Epithelial cell of proximal tubule (primary cell): ENCODE data around the gene PSME3. TPM values are rescaled to one million over a fixed set of nuclear protein-coding genes. Genes with fewer than 3 reads are reported as not detected.

Experiments used
- DNase-seq: peaks from one replicate; pipeline ENCODE4 v3.0.0-alpha.2; 2011; ENCODE audit warnings: low read depth
- H3K4me3 ChIP-seq: 2 replicates; pipeline ENCODE4 v1.5.1; 2011; ENCODE audit warnings: low read depth, mild to moderate bottlenecking, low read length
- CTCF ChIP-seq: conservative IDR thresholded peaks from 2 replicates; pipeline ENCODE4 v1.5.1; 2012; ENCODE audit warnings: low read depth, mild to moderate bottlenecking, low read length
- total RNA-seq: library from RNA; depleted of rRNA; stranded (reverse); fragments of >200 nt; gene quantifications from 2 replicates; pipeline ENCODE4 v1.2.3, GENCODE V29; 2015

Gene PSME3
- 126 and 190 TPM in 2 replicates for total RNA-seq

GRCh38 chr17:42832934-42833766 is at the start of gene PSME3:
PSME3 (plus strand) TSS chr17:42833397; CDS start chr17:42833632, 235 bp downstream.
- H3K4me3 ChIP-seq: peak within 1 kb of the TSS; percentile 94
- no peak for DNase-seq
- TF ChIP-seq CTCF: peak; percentile 13

- no peak for TF ChIP-seq CTCF
- no peak overlapping the region for H3K4me3 ChIP-seq
- DNase-seq: no peak
These were observed 49.4 kb upstream of the PSME3 start for GRCh38 chr17:42783791-42784138.

- no peak for DNase-seq
- no peak overlapping the region for H3K4me3 ChIP-seq
- TF ChIP-seq CTCF: no peak
These were observed 48.8 kb upstream of the PSME3 start for GRCh38 chr17:42784409-42784808.

- no peak for TF ChIP-seq CTCF
- no peak overlapping the region for H3K4me3 ChIP-seq
These were observed 48.2 kb upstream of the PSME3 start for GRCh38 chr17:42784811-42785592.

GRCh38 chr17:42787266-42787665 is 45.9 kb upstream of the PSME3 start:
- no peak for TF ChIP-seq CTCF
- H3K4me3 ChIP-seq: no peak overlapping the region

More at GRCh38 chr17:42784811-42785592, 48.2 kb upstream of the PSME3 start:
- DNase-seq: no peak

GRCh38 chr17:42791948-42792347 is 41.2 kb upstream of the PSME3 start:
- H3K4me3 ChIP-seq: no peak overlapping the region
- TF ChIP-seq CTCF: no peak
- no peak for DNase-seq

More at GRCh38 chr17:42787266-42787665, 45.9 kb upstream of the PSME3 start:
- DNase-seq: no peak
